VCaP (cell line): ENCODE results near the gene TUBGCP6.

Experiments used
- H3K27ac ChIP-seq: fragments of 450-650 bp; 2 replicates; pipeline ENCODE4 v1.5.1; 2017
- CTCF ChIP-seq: fragments of 450-650 bp; conservative IDR thresholded peaks from 2 replicates; pipeline ENCODE4 v1.5.1; 2017; ENCODE audit warnings: mild to moderate bottlenecking, moderate library complexity

Gene TUBGCP6

GRCh38 chr22:50189849-50190181 is 55.0 kb downstream of the TUBGCP6 start:
- TF ChIP-seq CTCF, result no peak
- peak overlapping the region; percentile 55 for H3K27ac ChIP-seq

GRCh38 chr22:50189184-50189848 is 55.5 kb downstream of the TUBGCP6 start:
- peak overlapping the region; percentile 55 for H3K27ac ChIP-seq
- TF ChIP-seq CTCF, result no peak

- TF ChIP-seq CTCF, result no peak
- H3K27ac ChIP-seq, result peak overlapping the region; percentile 55; the same call in 1 of the 2 replicates
Measured at GRCh38 chr22:50188356-50188755, 56.5 kb downstream of the TUBGCP6 start.

- H3K27ac ChIP-seq, result peak overlapping the region; percentile 73; the same call in 1 of the 2 replicates
Measured at GRCh38 chr22:50186761-50187523, 57.9 kb downstream of the TUBGCP6 start.

GRCh38 chr22:50186181-50186714 is 58.6 kb downstream of the TUBGCP6 start:
- H3K27ac ChIP-seq, result peak overlapping the region; percentile 73; the same call in 1 of the 2 replicates

More at GRCh38 chr22:50186761-50187523, 57.9 kb downstream of the TUBGCP6 start:
- no peak for TF ChIP-seq CTCF

GRCh38 chr22:50185375-50186087 is 59.3 kb downstream of the TUBGCP6 start, which contains the start of gene TRABD:
Gene TRABD (plus strand): TSS chr22:50185913. CDS start chr22:50193061, 7,148 bp downstream.
- H3K27ac ChIP-seq, result peak within 1 kb of the TSS; percentile 73; the same call in 1 of the 2 replicates
- no peak for TF ChIP-seq CTCF

More at GRCh38 chr22:50186181-50186714, 58.6 kb downstream of the TUBGCP6 start:
- no peak for TF ChIP-seq CTCF
